Neuron (in vitro differentiated cells): ENCODE measurements around the gene DCAF8.

Source experiments
- H2AFZ ChIP-seq: one replicate; pipeline ENCODE4 v1.6.1; 2013; ENCODE audit warnings: low read depth, mild to moderate bottlenecking, inconsistent platforms, low read length, moderate library complexity
- H3K27me3 ChIP-seq: one replicate; pipeline ENCODE4 v1.6.1; 2013; ENCODE audit warnings: low read length; ENCODE audit not compliant: insufficient read depth
- H3K36me3 ChIP-seq: one replicate; pipeline ENCODE4 v1.6.1; 2013; ENCODE audit warnings: low read length; ENCODE audit not compliant: insufficient read depth
- H3K4me1 ChIP-seq: one replicate; pipeline ENCODE4 v1.6.1; 2013; ENCODE audit warnings: low read length; ENCODE audit not compliant: insufficient read depth
- H3K4me3 ChIP-seq: 2 replicates; pipeline ENCODE4 v1.5.1; 2013; ENCODE audit warnings: mild to moderate bottlenecking, low read length, moderate library complexity
- H3K9me3 ChIP-seq: one replicate; pipeline ENCODE4 v1.6.1; 2013; ENCODE audit warnings: low read length

DCAF8 gene

DNA sequence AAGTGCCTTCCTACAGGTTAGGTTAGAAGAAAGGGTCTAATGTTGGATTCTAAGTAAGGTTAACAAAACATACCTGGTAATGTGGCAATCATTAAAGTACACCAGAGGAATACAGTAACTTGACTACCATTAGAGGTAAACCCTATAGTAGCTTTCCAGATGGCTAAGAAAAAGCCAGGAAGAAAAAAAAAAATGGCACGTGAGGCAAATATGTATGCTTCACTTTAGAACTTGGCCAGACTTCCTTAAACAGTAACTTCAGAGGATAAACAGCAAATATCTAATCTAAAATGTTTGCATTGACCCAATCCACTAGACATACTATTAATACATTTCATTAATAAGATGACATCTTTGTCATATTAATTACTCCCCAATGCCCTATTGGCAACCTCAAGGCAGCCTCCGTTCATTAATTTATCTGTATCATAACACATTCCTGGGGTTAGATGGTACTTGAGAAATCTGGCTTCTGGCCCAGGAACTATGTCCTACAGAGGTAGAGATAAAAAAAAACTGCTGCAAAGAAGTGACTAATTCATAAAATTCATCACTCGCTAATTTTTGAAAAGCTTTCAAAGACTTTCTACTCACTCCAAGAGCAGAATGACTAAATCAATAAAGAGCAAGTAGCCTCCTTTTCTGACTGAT is 5.8 kb downstream of the DCAF8 start:
- Histone ChIP-seq H3K36me3 (peaks cover 13% of the 10 kb centered on the region), H3K9me3 (no peaks in the 10 kb centered on the region), H3K27me3 (no peaks in the 10 kb centered on the region), H2AFZ (no peak overlapping the region), H3K4me1 (peaks cover 16% of the 10 kb centered on the region), H3K4me3 (no peak overlapping the region)

DNA sequence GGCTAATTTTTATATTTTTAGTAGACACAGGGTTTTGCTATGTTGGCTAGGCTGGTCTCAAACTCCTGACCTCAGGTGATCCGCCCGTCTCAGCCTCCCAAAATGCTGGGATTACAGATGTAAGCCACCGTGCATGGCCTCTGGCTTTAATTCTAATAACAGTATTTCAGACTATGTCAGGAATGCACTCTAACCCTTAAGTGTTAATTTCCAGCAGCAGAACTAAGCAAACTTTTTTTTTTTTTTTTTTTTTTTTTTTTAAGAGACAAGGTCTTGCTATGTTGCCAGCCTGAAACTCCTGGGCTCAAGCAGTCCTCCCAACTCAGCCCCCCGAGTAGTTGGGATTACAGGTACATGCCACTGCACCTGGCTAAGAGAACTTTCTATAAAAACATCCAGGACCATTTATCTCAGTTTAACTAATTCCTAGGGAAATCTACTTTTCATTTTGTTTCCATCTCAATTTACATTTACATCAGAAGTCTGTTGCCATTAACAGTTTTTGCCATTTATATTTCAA is 6.5 kb downstream of the DCAF8 start:
- H3K36me3 ChIP-seq, result peaks cover 16% of the 10 kb centered on the region

DNA sequence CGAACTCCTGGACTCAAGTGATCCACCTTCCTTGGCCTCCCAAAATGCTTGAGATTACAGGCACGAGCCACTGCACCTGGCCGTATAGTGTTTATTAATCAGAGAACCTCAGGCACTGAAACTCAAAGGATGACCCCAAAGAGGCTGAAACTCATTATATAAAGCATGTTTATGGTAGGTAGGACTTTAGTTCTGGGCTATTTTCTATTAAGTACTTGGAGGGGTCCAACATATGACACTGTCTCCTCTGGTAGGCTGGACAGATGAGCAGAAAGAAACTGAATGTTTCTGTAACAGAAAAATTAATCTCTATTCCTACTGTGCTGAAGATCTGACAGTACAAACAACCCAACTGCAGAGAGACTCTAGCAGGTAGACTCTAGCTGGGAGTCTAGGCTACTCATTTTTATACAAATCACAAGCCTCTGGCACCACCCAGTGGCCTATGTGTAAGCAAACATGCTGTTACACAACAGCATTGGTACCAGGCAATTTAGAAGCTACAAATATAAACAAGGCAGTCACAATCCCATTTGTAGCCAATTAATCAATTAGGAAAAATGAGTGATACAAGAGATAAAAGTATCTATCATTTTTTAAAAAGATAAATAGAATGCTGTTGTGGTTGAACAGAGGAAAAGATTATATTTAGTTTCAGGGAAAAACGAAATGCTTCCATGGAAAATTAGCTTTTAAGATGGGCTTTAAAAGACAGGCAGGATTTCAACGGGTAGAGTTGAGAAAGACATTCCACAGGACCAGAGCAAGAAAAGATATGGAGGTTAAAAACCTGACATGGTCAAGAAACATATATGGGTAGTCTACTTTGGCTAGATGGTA is 10.4 kb downstream of the DCAF8 start:
- Histone ChIP-seq H3K4me3 (no peak overlapping the region), H2AFZ (no peak overlapping the region), H3K27me3 (no peaks in the 10 kb centered on the region), H3K36me3 (peaks cover 18% of the 10 kb centered on the region), H3K4me1 (no peaks in the 10 kb centered on the region), H3K9me3 (no peaks in the 10 kb centered on the region)

More for the DNA sequence above, 6.5 kb downstream of the DCAF8 start:
- Histone ChIP-seq H3K4me1 (peaks cover 12% of the 10 kb centered on the region), H2AFZ (no peak overlapping the region), H3K4me3 (no peak overlapping the region), H3K9me3 (no peaks in the 10 kb centered on the region), H3K27me3 (no peaks in the 10 kb centered on the region)

DNA sequence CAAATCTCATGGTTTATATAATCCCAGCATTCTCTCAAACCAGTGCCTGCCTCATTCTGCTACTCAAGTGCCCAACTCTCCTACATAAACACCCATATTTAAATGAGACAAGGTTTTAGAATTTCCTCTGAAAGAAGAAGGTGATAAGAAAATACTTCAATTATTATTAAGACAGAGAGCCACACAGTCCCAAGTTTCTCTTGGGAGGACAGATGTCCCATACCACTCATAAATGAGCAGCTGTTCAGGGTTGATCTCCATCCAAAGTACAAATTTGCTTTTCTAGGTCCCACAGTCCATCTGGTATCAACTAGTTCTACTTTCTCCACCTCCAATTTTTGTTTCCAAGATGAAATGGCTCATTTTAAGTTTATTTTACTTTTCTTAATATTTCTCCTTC is 11.3 kb downstream of the DCAF8 start:
- Histone ChIP-seq H3K4me1 (no peaks in the 10 kb centered on the region), H2AFZ (no peak overlapping the region), H3K27me3 (no peaks in the 10 kb centered on the region), H3K36me3 (peaks cover 18% of the 10 kb centered on the region), H3K4me3 (no peak overlapping the region), H3K9me3 (no peaks in the 10 kb centered on the region)

DNA sequence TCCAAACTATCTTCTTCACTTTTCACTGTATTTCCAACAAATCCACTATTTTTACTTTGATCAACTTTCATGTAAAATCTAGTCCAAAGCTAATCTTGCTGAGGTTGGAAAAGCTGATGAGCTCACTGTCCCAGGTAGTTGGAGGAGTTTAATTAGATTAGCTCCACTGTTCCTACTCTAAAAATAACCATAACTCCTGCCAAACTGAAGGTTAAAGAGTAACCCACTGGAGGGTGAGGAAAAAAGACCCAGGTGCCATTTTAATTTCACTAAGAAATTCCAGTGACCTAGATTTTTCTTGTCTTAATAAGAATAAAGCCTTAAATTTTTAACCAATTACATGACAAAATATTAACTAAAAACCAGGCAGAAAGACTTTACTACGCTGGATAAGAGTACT is 15.3 kb downstream of the DCAF8 start:
- Histone ChIP-seq H3K9me3 (no peaks in the 10 kb centered on the region), H2AFZ (no peak overlapping the region), H3K27me3 (no peaks in the 10 kb centered on the region), H3K4me1 (peaks cover 8% of the 10 kb centered on the region), H3K4me3 (no peak overlapping the region), H3K36me3 (peaks cover 25% of the 10 kb centered on the region)

DNA sequence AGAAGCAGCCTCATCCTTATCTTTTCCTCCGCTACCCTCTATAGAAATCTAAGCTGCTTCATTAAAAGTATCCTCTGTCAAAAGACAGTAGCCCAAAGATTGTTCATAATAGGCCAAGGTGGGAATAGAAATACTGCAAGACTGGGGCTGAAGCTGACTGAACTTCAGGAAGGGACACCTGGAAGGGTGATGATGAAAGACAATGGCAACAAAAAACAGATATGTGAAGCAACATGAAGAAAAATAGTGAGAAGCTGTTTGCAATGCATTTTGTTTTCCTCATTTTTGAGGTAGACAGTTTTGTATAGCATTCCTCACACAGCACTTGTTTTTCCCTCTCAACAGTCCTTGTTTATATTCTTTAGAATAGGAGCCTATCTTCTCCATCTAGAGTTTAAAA is 16.9 kb downstream of the DCAF8 start:
- H3K9me3 ChIP-seq, result no peaks in the 10 kb centered on the region
- peaks cover 24% of the 10 kb centered on the region for H3K36me3 ChIP-seq
- no peak overlapping the region for H3K4me3 ChIP-seq
- no peak overlapping the region for H2AFZ ChIP-seq
- H3K27me3 ChIP-seq, result no peaks in the 10 kb centered on the region
- H3K4me1 ChIP-seq, result peaks cover 8% of the 10 kb centered on the region

DNA sequence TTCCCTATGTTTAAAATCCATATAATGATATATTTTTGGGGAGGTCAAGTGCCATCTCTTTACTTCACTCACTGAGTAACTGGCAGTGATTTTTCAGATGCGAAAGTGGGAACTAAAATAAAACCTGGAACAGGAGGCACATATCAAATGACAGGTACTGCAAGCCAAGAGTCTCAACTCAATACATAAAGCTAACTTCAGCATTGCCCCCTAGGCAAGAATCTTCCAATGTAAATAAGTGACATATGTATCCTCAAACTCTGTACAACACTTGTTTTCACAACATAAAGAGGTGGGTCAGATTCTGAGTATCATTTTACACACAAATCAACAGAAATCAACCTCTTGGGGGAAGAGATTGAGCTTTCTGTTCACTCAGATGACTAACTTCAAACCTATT is 18.1 kb downstream of the DCAF8 start:
- peaks cover 8% of the 10 kb centered on the region for H3K4me1 ChIP-seq
- H3K9me3 ChIP-seq, result no peaks in the 10 kb centered on the region
- peaks cover 30% of the 10 kb centered on the region for H3K36me3 ChIP-seq
- no peaks in the 10 kb centered on the region for H3K27me3 ChIP-seq
- no peak overlapping the region for H2AFZ ChIP-seq
- H3K4me3 ChIP-seq, result no peak overlapping the region

DNA sequence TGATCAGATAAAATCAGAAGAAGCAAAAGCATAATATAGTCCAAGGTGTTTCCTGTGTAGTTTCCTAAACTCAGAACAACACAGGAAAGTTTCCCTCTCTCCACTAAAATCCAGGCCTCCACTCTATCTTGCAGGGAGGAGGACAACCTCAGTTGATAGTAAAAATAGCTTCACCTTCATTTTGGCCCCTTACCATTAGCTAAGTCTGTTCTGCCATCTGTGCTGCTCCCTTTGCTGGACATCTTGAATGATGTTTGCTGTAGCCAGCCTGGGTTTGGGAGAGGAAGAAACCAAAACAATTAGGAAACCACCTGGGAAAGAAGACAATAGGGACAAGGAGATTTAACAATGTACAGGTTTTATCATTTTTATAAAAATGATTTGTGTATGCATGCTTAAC is 18.6 kb downstream of the DCAF8 start:
- Histone ChIP-seq H3K27me3 (no peaks in the 10 kb centered on the region), H2AFZ (no peak overlapping the region), H3K4me1 (peaks cover 8% of the 10 kb centered on the region), H3K9me3 (no peaks in the 10 kb centered on the region), H3K4me3 (no peak overlapping the region), H3K36me3 (peaks cover 34% of the 10 kb centered on the region)

DNA sequence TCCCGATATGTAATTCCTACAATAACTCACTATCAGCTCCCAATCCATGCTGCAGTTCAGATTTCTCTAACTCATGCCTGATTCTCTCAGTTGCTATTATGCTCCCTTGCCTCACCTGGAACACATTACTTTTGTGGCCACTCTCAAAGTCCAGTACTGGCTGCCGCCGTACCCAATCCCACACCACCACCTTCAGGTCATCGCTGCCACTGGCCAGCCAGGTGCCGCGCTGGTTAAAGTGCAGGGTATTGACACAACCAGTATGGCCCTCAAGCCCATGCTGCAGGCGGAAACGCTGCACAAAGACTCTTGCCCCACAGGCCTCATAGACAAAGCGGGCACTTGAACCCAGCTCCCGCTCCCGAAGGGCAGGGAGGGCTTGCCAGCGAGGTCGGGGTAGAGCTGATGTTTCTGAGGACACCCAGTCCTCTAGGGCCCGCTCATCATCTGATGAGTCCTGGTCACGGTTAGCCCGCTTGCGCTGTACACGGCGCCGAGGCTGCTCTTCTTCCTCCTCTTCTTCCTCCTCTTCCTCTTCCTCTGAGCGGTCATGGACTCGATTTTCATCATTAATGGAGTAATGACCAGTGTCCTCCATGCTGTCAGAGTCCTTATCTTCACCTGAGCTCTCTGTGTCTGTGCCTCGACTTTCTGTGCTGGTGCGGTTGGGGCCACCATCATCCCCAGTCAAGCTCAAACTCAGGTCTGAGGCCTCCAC is 22.6 kb downstream of the DCAF8 start:
- H3K4me3 ChIP-seq, result no peak overlapping the region
- H3K4me1 ChIP-seq, result peaks cover under 1% of the 10 kb centered on the region
- no peaks in the 10 kb centered on the region for H3K9me3 ChIP-seq
- no peak overlapping the region for H2AFZ ChIP-seq
- peaks cover 69% of the 10 kb centered on the region for H3K36me3 ChIP-seq
- no peaks in the 10 kb centered on the region for H3K27me3 ChIP-seq

DNA sequence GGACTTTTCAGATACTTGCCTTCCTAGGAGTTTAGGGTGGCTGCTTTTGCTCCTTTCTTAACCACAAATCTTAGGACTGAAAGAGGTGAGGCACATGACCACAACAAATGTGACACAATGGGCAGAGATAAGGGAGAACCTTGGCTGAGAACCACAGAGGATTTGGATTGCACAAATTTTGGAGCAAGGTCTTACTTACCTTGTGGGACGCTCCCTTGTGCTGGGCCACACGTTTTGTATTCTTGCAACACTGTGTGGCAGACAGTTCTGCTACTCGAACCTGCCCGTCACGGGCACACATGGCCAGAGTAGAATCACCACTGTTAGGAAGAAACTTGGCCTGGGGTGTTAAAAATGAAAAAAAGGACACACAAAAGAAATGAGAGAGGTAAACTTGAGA is 23.9 kb downstream of the DCAF8 start:
- Histone ChIP-seq H3K9me3 (no peaks in the 10 kb centered on the region), H3K36me3 (peaks cover 68% of the 10 kb centered on the region), H3K27me3 (no peaks in the 10 kb centered on the region), H3K4me3 (no peak overlapping the region), H2AFZ (no peak overlapping the region), H3K4me1 (no peaks in the 10 kb centered on the region)

DNA sequence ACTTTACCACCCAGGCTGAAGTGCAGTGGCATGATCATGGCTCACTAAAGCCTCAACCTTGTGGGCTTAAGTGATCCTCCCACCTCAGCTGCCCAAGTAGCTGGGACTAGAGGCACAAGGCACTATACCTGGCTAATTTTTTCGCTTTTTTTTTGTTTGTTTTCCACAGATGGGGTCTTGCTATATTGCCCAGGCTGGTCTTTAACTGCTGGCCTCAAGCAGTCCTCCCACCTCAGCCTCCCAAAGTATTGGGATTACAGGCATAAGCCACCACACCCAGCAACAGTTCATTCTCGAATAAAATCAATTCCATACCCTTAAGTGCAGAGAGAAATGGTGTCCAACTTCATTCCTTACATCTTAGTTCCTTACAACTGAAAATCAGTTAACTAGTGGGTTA is 24.8 kb downstream of the DCAF8 start:
- peaks cover 72% of the 10 kb centered on the region for H3K36me3 ChIP-seq

DNA sequence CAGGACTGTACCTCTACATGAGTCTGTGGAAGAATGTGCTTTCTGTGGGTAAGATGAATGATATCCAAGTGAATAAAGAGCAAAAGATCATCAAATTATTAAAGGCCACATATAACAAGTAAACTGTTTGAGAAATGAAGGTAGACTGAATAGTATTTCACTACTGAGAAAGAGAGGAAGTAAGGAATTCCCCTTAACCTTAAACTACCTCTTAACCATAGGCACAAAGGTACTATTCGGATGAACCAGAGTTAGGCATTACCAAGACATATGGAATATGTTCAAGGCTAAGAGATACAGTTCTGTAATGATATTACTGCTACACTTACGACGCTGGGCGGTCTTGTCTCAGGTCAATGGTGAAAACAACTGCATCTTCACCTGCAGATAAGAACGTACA is 25.5 kb downstream of the DCAF8 start:
- no peaks in the 10 kb centered on the region for H3K9me3 ChIP-seq
- no peaks in the 10 kb centered on the region for H3K4me1 ChIP-seq
- no peak overlapping the region for H3K4me3 ChIP-seq
- no peak overlapping the region for H2AFZ ChIP-seq
- peaks cover 71% of the 10 kb centered on the region for H3K36me3 ChIP-seq
- H3K27me3 ChIP-seq, result no peaks in the 10 kb centered on the region

More for the DNA sequence above, 24.8 kb downstream of the DCAF8 start:
- Histone ChIP-seq H3K4me1 (no peaks in the 10 kb centered on the region), H3K27me3 (no peaks in the 10 kb centered on the region), H3K9me3 (no peaks in the 10 kb centered on the region), H2AFZ (no peak overlapping the region), H3K4me3 (no peak overlapping the region)

DNA sequence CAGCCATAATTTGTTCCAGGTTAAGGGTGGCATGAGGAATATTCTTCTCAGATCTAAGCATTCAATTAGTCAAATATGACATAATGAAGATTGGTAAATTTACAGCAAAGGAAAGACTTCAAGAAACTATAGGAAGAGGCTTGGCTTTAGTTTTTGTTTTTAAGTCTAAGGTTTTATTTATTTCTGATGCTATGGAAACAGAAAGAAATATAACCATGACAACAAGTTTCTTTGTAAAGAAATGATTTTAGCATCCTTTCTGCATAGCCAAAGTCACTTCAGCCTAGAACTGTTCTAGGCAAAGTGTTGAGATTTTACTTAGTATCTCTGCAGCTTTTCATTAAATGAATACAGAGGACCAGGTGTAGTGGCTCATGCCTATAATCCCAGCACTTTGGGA is 29.4 kb downstream of the DCAF8 start:
- no peaks in the 10 kb centered on the region for H3K4me1 ChIP-seq
- no peaks in the 10 kb centered on the region for H3K9me3 ChIP-seq
- no peak overlapping the region for H3K4me3 ChIP-seq
- H3K36me3 ChIP-seq, result peaks cover 74% of the 10 kb centered on the region
- no peak overlapping the region for H2AFZ ChIP-seq
- no peaks in the 10 kb centered on the region for H3K27me3 ChIP-seq
